KMS-11 (cell line): ENCODE data around the gene DACT2.

ENCODE experiments used
- H2AFZ ChIP-seq: fragments of 200-600 bp; sonication (generic); 2 replicates; pipeline ENCODE4 v1.6.1; 2016; ENCODE audit warnings: antibody characterized with exemption, mixed run types, low read depth
- H3K27ac ChIP-seq: fragments of 200-600 bp; sonication (generic); 2 replicates; pipeline ENCODE4 v1.6.1; 2016; ENCODE audit warnings: mild to moderate bottlenecking, mixed run types
- H3K27me3 ChIP-seq: fragments of 200-600 bp; sonication (generic); 2 replicates; pipeline ENCODE4 v1.6.1; 2017; ENCODE audit warnings: mild to moderate bottlenecking, low read depth, mixed run types, moderate library complexity; ENCODE audit not compliant: insufficient read depth
- H3K36me3 ChIP-seq: fragments of 200-600 bp; sonication (generic); 2 replicates; pipeline ENCODE4 v1.6.1; 2017; ENCODE audit warnings: mild to moderate bottlenecking, mixed run types; ENCODE audit not compliant: insufficient read depth
- H3K4me1 ChIP-seq: fragments of 200-600 bp; sonication (generic); 2 replicates; pipeline ENCODE4 v1.6.1; 2016; ENCODE audit warnings: mild to moderate bottlenecking, low read depth, mixed run types; ENCODE audit not compliant: poor library complexity, severe bottlenecking
- H3K4me2 ChIP-seq: fragments of 200-600 bp; sonication (generic); 2 replicates; pipeline ENCODE4 v1.7.0; 2016; ENCODE audit warnings: mild to moderate bottlenecking, mixed run types
- H3K4me3 ChIP-seq: fragments of 200-600 bp; sonication (generic); IDR thresholded peaks from 2 replicates; pipeline ENCODE4 v1.6.1; 2017; ENCODE audit warnings: low read depth, low read length, mixed read lengths; ENCODE audit not compliant: insufficient read depth
- H3K79me2 ChIP-seq: fragments of 200-600 bp; sonication (generic); 2 replicates; pipeline ENCODE4 v1.6.1; 2016; ENCODE audit warnings: low read depth, mixed run types; ENCODE audit not compliant: insufficient read depth
- H3K9ac ChIP-seq: fragments of 200-600 bp; sonication (generic); 2 replicates; pipeline ENCODE4 v1.6.1; 2016; ENCODE audit warnings: mild to moderate bottlenecking, mixed run types
- H4K20me1 ChIP-seq: fragments of 200-600 bp; sonication (generic); 2 replicates; pipeline ENCODE4 v1.6.1; 2016; ENCODE audit warnings: mild to moderate bottlenecking, mixed run types; ENCODE audit not compliant: insufficient read depth
- TF ChIP-seq, protein P1 (sequence below): fragments of 200-600 bp; sonication (generic); conservative IDR thresholded peaks from 2 replicates; pipeline ENCODE4 v1.6.1; 2017; ENCODE audit warnings: low read depth, mild to moderate bottlenecking, antibody characterized with exemption, low read length, moderate library complexity, mixed read lengths

The DACT2 gene

GRCh38 chr6:168279403-168279935 lies 40.1 kb downstream of the DACT2 start:
- no peak overlapping the region for H3K9ac ChIP-seq
- H3K27ac ChIP-seq = no peak overlapping the region

DNA sequence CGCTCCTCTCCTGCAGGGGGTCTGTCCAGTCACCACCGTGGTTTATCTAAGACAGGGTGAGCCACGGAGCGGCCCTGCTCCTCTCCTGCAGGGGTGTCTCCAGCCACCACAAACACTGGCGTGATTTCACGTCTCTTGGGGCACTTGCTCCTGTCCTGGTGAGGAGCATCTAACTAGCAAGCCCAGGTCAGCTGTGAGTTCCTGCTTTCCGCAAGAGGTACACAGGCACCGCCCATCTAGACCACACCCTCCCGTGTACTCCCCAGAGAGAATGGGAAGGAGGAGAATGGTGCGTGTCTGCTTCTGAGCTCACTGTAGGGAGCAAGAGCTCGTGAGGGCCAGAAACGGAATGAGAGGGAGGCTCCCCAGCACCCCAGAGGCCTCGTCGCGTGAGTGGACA lies 40.7 kb downstream of the DACT2 start:
- Histone ChIP-seq H3K4me1 (no peaks in the 10 kb centered on the region), H4K20me1 (no peaks in the 10 kb centered on the region), H3K9ac (no peak overlapping the region), H3K27me3 (no peaks in the 10 kb centered on the region), H3K79me2 (no peaks in the 10 kb centered on the region), H3K36me3 (no peaks in the 10 kb centered on the region), H2AFZ (no peak overlapping the region), H3K27ac (no peak overlapping the region), H3K4me2 (no peak overlapping the region), H3K4me3 (no peak overlapping the region)
- TF ChIP-seq, protein P1, sequence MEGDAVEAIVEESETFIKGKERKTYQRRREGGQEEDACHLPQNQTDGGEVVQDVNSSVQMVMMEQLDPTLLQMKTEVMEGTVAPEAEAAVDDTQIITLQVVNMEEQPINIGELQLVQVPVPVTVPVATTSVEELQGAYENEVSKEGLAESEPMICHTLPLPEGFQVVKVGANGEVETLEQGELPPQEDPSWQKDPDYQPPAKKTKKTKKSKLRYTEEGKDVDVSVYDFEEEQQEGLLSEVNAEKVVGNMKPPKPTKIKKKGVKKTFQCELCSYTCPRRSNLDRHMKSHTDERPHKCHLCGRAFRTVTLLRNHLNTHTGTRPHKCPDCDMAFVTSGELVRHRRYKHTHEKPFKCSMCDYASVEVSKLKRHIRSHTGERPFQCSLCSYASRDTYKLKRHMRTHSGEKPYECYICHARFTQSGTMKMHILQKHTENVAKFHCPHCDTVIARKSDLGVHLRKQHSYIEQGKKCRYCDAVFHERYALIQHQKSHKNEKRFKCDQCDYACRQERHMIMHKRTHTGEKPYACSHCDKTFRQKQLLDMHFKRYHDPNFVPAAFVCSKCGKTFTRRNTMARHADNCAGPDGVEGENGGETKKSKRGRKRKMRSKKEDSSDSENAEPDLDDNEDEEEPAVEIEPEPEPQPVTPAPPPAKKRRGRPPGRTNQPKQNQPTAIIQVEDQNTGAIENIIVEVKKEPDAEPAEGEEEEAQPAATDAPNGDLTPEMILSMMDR = no peak

More at GRCh38 chr6:168279403-168279935, 40.1 kb downstream of the DACT2 start:
- Histone ChIP-seq H3K79me2 (no peaks in the 10 kb centered on the region), H3K27me3 (no peaks in the 10 kb centered on the region), H3K4me1 (no peaks in the 10 kb centered on the region), H3K36me3 (no peaks in the 10 kb centered on the region), H3K4me2 (no peak overlapping the region), H2AFZ (no peak overlapping the region), H4K20me1 (no peaks in the 10 kb centered on the region), H3K4me3 (no peak overlapping the region)
- TF ChIP-seq, protein P1 = no peak

- H3K79me2 ChIP-seq = no peaks in the 10 kb centered on the region
- no peak overlapping the region for H2AFZ ChIP-seq
- H4K20me1 ChIP-seq = no peaks in the 10 kb centered on the region
- no peak overlapping the region for H3K4me3 ChIP-seq
- H3K27me3 ChIP-seq = no peaks in the 10 kb centered on the region
- H3K4me1 ChIP-seq = no peaks in the 10 kb centered on the region
- no peak overlapping the region for H3K27ac ChIP-seq
- no peak overlapping the region for H3K9ac ChIP-seq
- TF ChIP-seq, protein P1 = no peak
- H3K36me3 ChIP-seq = no peaks in the 10 kb centered on the region
- H3K4me2 ChIP-seq = no peak overlapping the region
Measured at GRCh38 chr6:168277274-168277669, 42.3 kb downstream of the DACT2 start.

- H3K4me2 ChIP-seq = no peak overlapping the region
- no peak overlapping the region for H3K27ac ChIP-seq
- no peak overlapping the region for H3K9ac ChIP-seq
- TF ChIP-seq, protein P1 = no peak
- no peaks in the 10 kb centered on the region for H3K36me3 ChIP-seq
- H3K4me3 ChIP-seq = no peak overlapping the region
- H4K20me1 ChIP-seq = no peaks in the 10 kb centered on the region
- H2AFZ ChIP-seq = no peak overlapping the region
- H3K27me3 ChIP-seq = no peaks in the 10 kb centered on the region
- H3K79me2 ChIP-seq = no peaks in the 10 kb centered on the region
- no peaks in the 10 kb centered on the region for H3K4me1 ChIP-seq
Measured at GRCh38 chr6:168276576-168277273, 42.9 kb downstream of the DACT2 start.
